PC-9 (cell line): Measurements from ENCODE around the gene PYDC1. TPM values are rescaled to one million over a fixed set of nuclear protein-coding genes. Genes with fewer than 3 reads are reported as not detected.

Experiments used
- BruUV-seq: library from RNA; stranded (reverse); fragments of 400-500 nt; replicated peaks from 2 replicates; lab custom pipeline; 2021; lab: Mats Ljungman, UMichigan
- CTCF ChIA-PET: fragments of 300-600 bp; sonication (Branson Sonifier 250); formaldehyde crosslinking; loops from one replicate; lab custom pipeline; 2022; ENCODE audit warnings: antibody characterized with exemption; lab: Charles Lee
- POLR2A ChIA-PET: fragments of 300-600 bp; sonication (Branson Sonifier 250); formaldehyde crosslinking; loops from one replicate; lab custom pipeline; 2022; ENCODE audit warnings: antibody characterized with exemption; ENCODE audit not compliant: unreplicated experiment; lab: Charles Lee
- DNase-seq, 2 experiments: peaks; one replicate each; pipeline versions ENCODE4 v3.0.0 to v3.0.0-alpha.2; 2015 to 2022; ENCODE audit warnings: mixed read lengths in 1 of 2
- H2AFZ ChIP-seq: fragments of 200-600 bp; sonication (generic); 2 replicates; pipeline ENCODE4 v1.8.1; 2017; ENCODE audit warnings: antibody characterized with exemption
- H3F3A ChIP-seq: fragments of 200-600 bp; sonication (generic); 2 replicates; pipeline ENCODE4 v1.8.1; 2017; ENCODE audit warnings: antibody characterized with exemption, mild to moderate bottlenecking, low read depth; ENCODE audit not compliant: insufficient read depth
- H3K27ac ChIP-seq: fragments of 200-600 bp; sonication (generic); 2 replicates; pipeline ENCODE4 v1.6.1; 2016; ENCODE audit warnings: mixed run types
- H3K27me3 ChIP-seq: fragments of 200-600 bp; sonication (generic); 2 replicates; pipeline ENCODE4 v1.6.1; 2016; ENCODE audit warnings: low read depth, mixed run types; ENCODE audit not compliant: insufficient read depth
- H3K36me3 ChIP-seq: fragments of 200-600 bp; sonication (generic); 2 replicates; pipeline ENCODE4 v1.6.1; 2016; ENCODE audit warnings: low read depth, mixed run types
- H3K4me1 ChIP-seq: fragments of 200-600 bp; sonication (generic); replicated peaks from 2 replicates; pipeline ENCODE4 v1.6.1; 2016; ENCODE audit warnings: mixed run types; ENCODE audit not compliant: insufficient read depth
- H3K4me2 ChIP-seq: fragments of 200-600 bp; sonication (generic); 2 replicates; pipeline ENCODE4 v1.6.1; 2017; ENCODE audit warnings: mixed run types
- H3K4me3 ChIP-seq: fragments of 200-600 bp; sonication (generic); 2 replicates; pipeline ENCODE4 v1.6.1; 2016; ENCODE audit warnings: mixed run types
- H3K79me2 ChIP-seq: fragments of 200-600 bp; sonication (generic); 2 replicates; pipeline ENCODE4 v1.6.1; 2017; ENCODE audit warnings: low read depth, mixed run types
- H3K9me2 ChIP-seq: fragments of 200-600 bp; sonication (generic); 2 replicates; pipeline ENCODE4 v1.8.1; 2017; ENCODE audit warnings: mild to moderate bottlenecking; ENCODE audit not compliant: insufficient read depth
- H3K9me3 ChIP-seq: fragments of 200-600 bp; sonication (generic); 2 replicates; pipeline ENCODE4 v1.8.1; 2016; ENCODE audit warnings: low read depth; ENCODE audit not compliant: insufficient read depth
- H4K20me1 ChIP-seq: fragments of 200-600 bp; sonication (generic); 2 replicates; pipeline ENCODE4 v1.8.1; 2017; ENCODE audit not compliant: insufficient read depth
- EZH2 ChIP-seq: fragments of 200-600 bp; sonication (generic); IDR thresholded peaks from 2 replicates; pipeline ENCODE4 v1.8.0; 2017; ENCODE audit warnings: antibody characterized with exemption, low read depth
- intact Hi-C: fragments of 100-400 bp; cut with micrococcal nuclease; formaldehyde crosslinking; loops from one replicate; pipeline ENCODE4 v1.10.0; 2022; ENCODE audit not compliant: unreplicated experiment
- total RNA-seq: library from RNA; stranded (reverse); gene quantifications from 2 replicates; pipeline ENCODE4 v1.2.3, GENCODE V29; 2021
- TF ChIP-seq, protein P1 (sequence below): fragments of 200-600 bp; sonication (generic); conservative IDR thresholded peaks from 2 replicates; pipeline ENCODE4 v1.6.1; 2017; ENCODE audit warnings: mixed run types, antibody characterized with exemption, mild to moderate bottlenecking, moderate library complexity

Gene PYDC1
- total RNA-seq, 1 experiment from 2014 or later = not detected

DNA sequence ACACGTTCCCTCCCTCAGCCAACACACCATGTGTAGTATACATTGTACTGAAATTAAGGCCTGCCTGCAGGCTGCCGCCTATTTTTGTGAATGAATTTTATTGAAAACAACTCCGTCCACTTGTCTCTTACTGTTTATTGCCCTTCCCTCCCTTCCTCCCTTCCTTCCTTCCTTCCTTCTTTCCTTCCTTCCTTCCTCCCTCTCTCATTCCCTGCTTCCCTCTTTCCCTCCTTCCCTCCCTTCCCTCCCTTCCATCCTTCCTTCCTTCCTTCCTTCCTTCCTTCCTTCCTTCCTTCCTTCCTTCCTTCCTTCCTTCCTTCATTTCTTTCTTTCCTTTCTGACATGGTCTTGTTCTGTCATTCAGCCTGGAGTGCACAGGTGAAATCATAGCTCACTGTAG lies 45.1 kb upstream of the PYDC1 start:
- POLR2A ChIA-PET = interaction anchor here (0.5 kb wide), 1 partner anchor 379 kb away, joined by 5 read pairs; no protein-coding TSS in a partner anchor
- Histone ChIP-seq H4K20me1 (no peaks in the 10 kb centered on the region), H3K9me2 (no peaks in the 10 kb centered on the region), H3K27me3 (no peaks in the 10 kb centered on the region), H2AFZ (no peak overlapping the region), H3F3A (peaks cover 5% of the 10 kb centered on the region; the same call in 1 of the 2 replicates), H3K27ac (no peak overlapping the region), H3K36me3 (no peaks in the 10 kb centered on the region), H3K4me3 (no peak overlapping the region), H3K4me2 (no peak overlapping the region), H3K9me3 (no peaks in the 10 kb centered on the region), H3K79me2 (no peaks in the 10 kb centered on the region), H3K4me1 (peaks cover 22% of the 10 kb centered on the region)
- BruUV-seq = no TSS peak
- CTCF ChIA-PET = no interaction called here
- TF ChIP-seq, protein P1, sequence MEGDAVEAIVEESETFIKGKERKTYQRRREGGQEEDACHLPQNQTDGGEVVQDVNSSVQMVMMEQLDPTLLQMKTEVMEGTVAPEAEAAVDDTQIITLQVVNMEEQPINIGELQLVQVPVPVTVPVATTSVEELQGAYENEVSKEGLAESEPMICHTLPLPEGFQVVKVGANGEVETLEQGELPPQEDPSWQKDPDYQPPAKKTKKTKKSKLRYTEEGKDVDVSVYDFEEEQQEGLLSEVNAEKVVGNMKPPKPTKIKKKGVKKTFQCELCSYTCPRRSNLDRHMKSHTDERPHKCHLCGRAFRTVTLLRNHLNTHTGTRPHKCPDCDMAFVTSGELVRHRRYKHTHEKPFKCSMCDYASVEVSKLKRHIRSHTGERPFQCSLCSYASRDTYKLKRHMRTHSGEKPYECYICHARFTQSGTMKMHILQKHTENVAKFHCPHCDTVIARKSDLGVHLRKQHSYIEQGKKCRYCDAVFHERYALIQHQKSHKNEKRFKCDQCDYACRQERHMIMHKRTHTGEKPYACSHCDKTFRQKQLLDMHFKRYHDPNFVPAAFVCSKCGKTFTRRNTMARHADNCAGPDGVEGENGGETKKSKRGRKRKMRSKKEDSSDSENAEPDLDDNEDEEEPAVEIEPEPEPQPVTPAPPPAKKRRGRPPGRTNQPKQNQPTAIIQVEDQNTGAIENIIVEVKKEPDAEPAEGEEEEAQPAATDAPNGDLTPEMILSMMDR = no peak
- TF ChIP-seq EZH2 = no peak
- intact Hi-C loops = no loop called here
- DNase-seq = no peak

DNA sequence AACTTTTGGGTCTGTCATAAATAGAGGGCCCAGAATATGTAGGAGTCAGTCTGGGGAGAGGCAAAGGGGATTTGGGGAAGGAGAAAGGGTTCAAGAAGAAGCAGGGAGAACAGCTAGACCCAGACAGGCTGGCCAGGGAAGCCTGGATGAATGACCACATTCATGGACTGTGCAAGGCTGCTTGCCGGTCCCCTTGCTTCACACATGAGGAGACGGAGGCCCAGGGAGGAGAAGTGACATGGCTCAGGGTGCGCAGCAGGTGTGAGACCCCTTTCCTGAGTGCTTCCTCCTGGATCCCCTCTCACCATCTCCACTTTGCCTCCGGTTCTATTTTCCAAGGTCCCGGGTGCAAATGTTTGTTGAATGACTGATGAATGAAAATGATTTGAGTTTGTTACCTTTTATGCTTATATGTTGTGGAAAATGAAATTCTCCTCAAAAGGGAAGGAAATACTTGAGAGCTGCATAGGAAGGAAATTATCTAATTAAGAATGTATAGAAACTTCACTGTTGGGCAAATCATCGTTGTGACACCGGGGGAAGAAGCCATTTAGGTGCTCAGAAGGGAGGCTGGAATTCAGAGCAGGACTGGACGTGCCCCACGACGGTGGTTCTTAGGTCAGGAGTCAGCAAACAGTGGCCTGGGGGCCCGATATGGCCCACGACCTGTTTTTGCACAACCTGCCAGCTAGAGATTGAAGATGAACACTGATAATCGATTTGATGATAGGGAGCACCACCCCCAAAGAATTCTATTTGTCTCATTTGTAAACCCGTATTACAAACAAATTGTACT lies 43.4 kb upstream of the PYDC1 start:
- Histone ChIP-seq H3K9me3 (no peaks in the 10 kb centered on the region), H3F3A (no peaks in the 10 kb centered on the region), H2AFZ (no peak overlapping the region), H3K4me2 (no peak overlapping the region), H3K79me2 (no peaks in the 10 kb centered on the region), H3K4me3 (no peak overlapping the region), H3K9me2 (no peaks in the 10 kb centered on the region), H3K27ac (no peak overlapping the region), H4K20me1 (no peaks in the 10 kb centered on the region), H3K36me3 (no peaks in the 10 kb centered on the region), H3K4me1 (peaks cover 16% of the 10 kb centered on the region), H3K27me3 (no peaks in the 10 kb centered on the region)
- intact Hi-C loops = no loop called here
- DNase-seq = no peak
- ChIA-PET CTCF (no interaction called here), POLR2A (no interaction called here)
- BruUV-seq = no TSS peak
- TF ChIP-seq EZH2 = no peak
- TF ChIP-seq, protein P1 = no peak

- Histone ChIP-seq H3K4me1 (peaks cover 17% of the 10 kb centered on the region), H3K27ac (no peak overlapping the region), H3K36me3 (no peaks in the 10 kb centered on the region), H3K4me2 (no peak overlapping the region), H2AFZ (no peak overlapping the region), H3K9me2 (no peaks in the 10 kb centered on the region), H3F3A (no peaks in the 10 kb centered on the region; the same call in none of the 2 replicates), H3K9me3 (no peaks in the 10 kb centered on the region), H3K4me3 (no peak overlapping the region), H3K79me2 (no peaks in the 10 kb centered on the region), H4K20me1 (no peaks in the 10 kb centered on the region), H3K27me3 (no peaks in the 10 kb centered on the region)
- intact Hi-C loops = no loop called here
- no peak for TF ChIP-seq EZH2
- TF ChIP-seq, protein P1 = no peak
- DNase-seq = no peak
- CTCF ChIA-PET = interaction anchor here (0.7 kb wide), 1 partner anchor 273 kb away, joined by 4 read pairs; the partner anchor contains the start of gene HSD3B7
- BruUV-seq = no TSS peak
- POLR2A ChIA-PET = interaction anchor here (0.7 kb wide), 1 partner anchor 201 kb away, joined by 7 read pairs; no protein-coding TSS in a partner anchor
Measured at GRCh38 chr16:31258366-31258765, 41.4 kb upstream of the PYDC1 start.
